IPS-NIHi7 (cell line): Measurements from ENCODE around the gene HES1.
"Not testable (repeated sequence)": the region's sequence is repeated elsewhere in the genome, so short reads cannot be mapped to it uniquely, and the experiment has no call there.

Source experiments
- DNase-seq: peaks from one replicate; pipeline ENCODE4 v3.0.0; 2012; ENCODE audit warnings: mixed read lengths; ENCODE audit errors: extremely low spot score

HES1 gene

GRCh38 chr3:194141415-194142155, 5.6 kb downstream of the HES1 start:
- DNase-seq = peak; percentile 89

GRCh38 chr3:194142156-194142910, 6.4 kb downstream of the HES1 start:
- DNase-seq = no peak

- DNase-seq = no peak
Measured at GRCh38 chr3:194145702-194146101, 9.8 kb downstream of the HES1 start.

GRCh38 chr3:194147679-194148078, 11.7 kb downstream of the HES1 start:
- no peak for DNase-seq

- no peak for DNase-seq
Measured at GRCh38 chr3:194148383-194148782, 12.4 kb downstream of the HES1 start.

GRCh38 chr3:194150252-194150934, 14.4 kb downstream of the HES1 start:
- no peak for DNase-seq

GRCh38 chr3:194150935-194151302, 15.0 kb downstream of the HES1 start:
- not testable (repeated sequence) for DNase-seq

- DNase-seq = no peak
Measured at GRCh38 chr3:194154346-194154745, 18.4 kb downstream of the HES1 start.

GRCh38 chr3:194156095-194156494, 20.1 kb downstream of the HES1 start:
- no peak for DNase-seq

- DNase-seq = no peak
Measured at GRCh38 chr3:194158942-194159439, 23.0 kb downstream of the HES1 start.

GRCh38 chr3:194160158-194160557, 24.2 kb downstream of the HES1 start:
- no peak for DNase-seq

GRCh38 chr3:194161131-194162045, 25.4 kb downstream of the HES1 start:
- peak; percentile 39 for DNase-seq

- DNase-seq = no peak
Measured at GRCh38 chr3:194162070-194162678, 26.2 kb downstream of the HES1 start.

- no peak for DNase-seq
Measured at GRCh38 chr3:194162817-194163584, 27.1 kb downstream of the HES1 start.

GRCh38 chr3:194163697-194164096, 27.7 kb downstream of the HES1 start:
- DNase-seq = peak; percentile 20

- DNase-seq = no peak
Measured at GRCh38 chr3:194164861-194165260, 28.9 kb downstream of the HES1 start.

- DNase-seq = no peak
Measured at GRCh38 chr3:194165271-194166018, 29.5 kb downstream of the HES1 start.

- peak; percentile 29 for DNase-seq
Measured at GRCh38 chr3:194166682-194167479, 30.9 kb downstream of the HES1 start.
